Sigmoid colon (tissue), 7 donors: ENCODE results near the gene ESYT2. TPM values are rescaled to one million over a fixed set of nuclear protein-coding genes. Genes with fewer than 3 reads are reported as not detected.
A peak's percentile ranks its signal among the peaks of the same experiment; 100 is the strongest.

ENCODE experiments used
- DNase-seq: peaks from one replicate; pipeline ENCODE4 v3.0.0-alpha.2; 2019
- H3K27ac ChIP-seq, 4 donors: fragments of 200-600 bp; sonication (generic); one replicate each; pipeline ENCODE4 v1.5.1; 2016 to 2019; ENCODE audit warnings: mild to moderate bottlenecking in 1 of 4
- H3K27me3 ChIP-seq, 3 donors: fragments of 200-600 bp; sonication (generic); one replicate each; pipeline ENCODE4 v1.5.1; 2019; ENCODE audit warnings: mild to moderate bottlenecking in 1 of 3
- H3K36me3 ChIP-seq, 4 donors: fragments of 200-600 bp; sonication (generic); one replicate each; pipeline ENCODE4 v1.5.1; 2016 to 2019
- H3K4me1 ChIP-seq, 4 donors: fragments of 200-600 bp; sonication (generic); one replicate each; pipeline ENCODE4 v1.5.1; 2017 to 2019
- H3K4me3 ChIP-seq, 4 donors: fragments of 200-600 bp; sonication (generic); one replicate each; pipeline ENCODE4 v1.5.1; 2017 to 2019; ENCODE audit warnings: mild to moderate bottlenecking in 2 of 4, moderate library complexity in 1 of 4
- H3K9me3 ChIP-seq, 4 donors: fragments of 200-600 bp in 3 of 4; sonication (generic) in 3 of 4; one replicate each; pipeline versions ENCODE4 v1.5.1 to v1.6.1; 2013 to 2019
- EP300 ChIP-seq, 4 donors: sonication (generic); formaldehyde crosslinking; IDR thresholded peaks; one replicate each; pipeline ENCODE4 v1.6.1; 2017; ENCODE audit warnings: antibody characterized with exemption in 4 of 4
- POLR2A ChIP-seq, 2 donors: fragments of 450-650 bp; IDR thresholded peaks; one replicate each; pipeline ENCODE4 v1.6.1; 2016; ENCODE audit warnings: antibody characterized with exemption in 2 of 2, mild to moderate bottlenecking in 2 of 2, moderate library complexity in 2 of 2
- POLR2AphosphoS5 ChIP-seq, 4 donors: sonication (generic); formaldehyde crosslinking; IDR thresholded peaks; one replicate each; pipeline ENCODE4 v1.6.1; 2017; ENCODE audit warnings: antibody characterized with exemption in 4 of 4
- WGBS, 2 donors: extraction: QIAGEN DNeasy Blood & Tissue Kit; methylation state at CpG; one replicate each; pipeline ENCODE4 v1.1.7; 2013; 5-methylcytosine and 5-hydroxymethylcytosine counted together
- intact Hi-C: fragments of 100-400 bp; cut with DNase I; formaldehyde crosslinking; loops from one replicate; pipeline ENCODE4 v1.15.1; 2023
- polyA plus RNA-seq, 3 donors: library from polyadenylated mRNA; stranded (reverse); fragments of 200-250 nt; gene quantifications; one replicate each; pipeline ENCODE4 v1.2.3, GENCODE V29; 2013
- total RNA-seq, 4 donors: library from RNA; depleted of rRNA; stranded (reverse); fragments of >200 nt; gene quantifications; one replicate each; pipeline ENCODE4 v1.1.0, GENCODE V29; 2016
- TF ChIP-seq, protein P1 (sequence below), 4 experiments: fragments of 450-650 bp in 3 of 4; fragments of 200-600 bp in 1 of 4; IDR thresholded peaks; one replicate each; pipeline ENCODE4 v1.5.1; 2016 to 2019; ENCODE audit warnings: antibody characterized with exemption in 4 of 4, mild to moderate bottlenecking in 3 of 4, moderate library complexity in 2 of 4
- donor health status: healthy with polysubstance abuse.
- donor health status: Bipolar disorder and iron deficiency.
- donor health status: healthy.

The ESYT2 gene
- total and polyA plus RNA-seq, 7 donors: 6.9 to 127 (median 105) TPM

- Histone ChIP-seq H3K27ac (no peak overlapping the region), H3K27me3 (no peaks in the 10 kb centered on the region), H3K9me3 (no peaks in the 10 kb centered on the region), H3K36me3 (peaks cover 15 to 89% (median 41%) of the 10 kb centered on the region in 4 donors), H3K4me1 (no peaks in the 10 kb centered on the region), H3K4me3 (no peak overlapping the region)
- intact Hi-C loops: no loop called here
- DNase-seq: no peak
- TF ChIP-seq EP300 (IDR thresholded peaks at IDR 0.05) (no peak), POLR2A (IDR thresholded peaks at IDR 0.05) (no peak), POLR2AphosphoS5 (IDR thresholded peaks at IDR 0.05) (no peak)
- TF ChIP-seq, protein P1, sequence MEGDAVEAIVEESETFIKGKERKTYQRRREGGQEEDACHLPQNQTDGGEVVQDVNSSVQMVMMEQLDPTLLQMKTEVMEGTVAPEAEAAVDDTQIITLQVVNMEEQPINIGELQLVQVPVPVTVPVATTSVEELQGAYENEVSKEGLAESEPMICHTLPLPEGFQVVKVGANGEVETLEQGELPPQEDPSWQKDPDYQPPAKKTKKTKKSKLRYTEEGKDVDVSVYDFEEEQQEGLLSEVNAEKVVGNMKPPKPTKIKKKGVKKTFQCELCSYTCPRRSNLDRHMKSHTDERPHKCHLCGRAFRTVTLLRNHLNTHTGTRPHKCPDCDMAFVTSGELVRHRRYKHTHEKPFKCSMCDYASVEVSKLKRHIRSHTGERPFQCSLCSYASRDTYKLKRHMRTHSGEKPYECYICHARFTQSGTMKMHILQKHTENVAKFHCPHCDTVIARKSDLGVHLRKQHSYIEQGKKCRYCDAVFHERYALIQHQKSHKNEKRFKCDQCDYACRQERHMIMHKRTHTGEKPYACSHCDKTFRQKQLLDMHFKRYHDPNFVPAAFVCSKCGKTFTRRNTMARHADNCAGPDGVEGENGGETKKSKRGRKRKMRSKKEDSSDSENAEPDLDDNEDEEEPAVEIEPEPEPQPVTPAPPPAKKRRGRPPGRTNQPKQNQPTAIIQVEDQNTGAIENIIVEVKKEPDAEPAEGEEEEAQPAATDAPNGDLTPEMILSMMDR (IDR thresholded peaks at IDR 0.05): no peak
- WGBS, 2 donors: 21 to 71% methylated on average over 13 to 14 of the region's 14 CpGs
Measured at GRCh38 chr7:158763454-158764033, 65.8 kb downstream of the ESYT2 start.

DNA sequence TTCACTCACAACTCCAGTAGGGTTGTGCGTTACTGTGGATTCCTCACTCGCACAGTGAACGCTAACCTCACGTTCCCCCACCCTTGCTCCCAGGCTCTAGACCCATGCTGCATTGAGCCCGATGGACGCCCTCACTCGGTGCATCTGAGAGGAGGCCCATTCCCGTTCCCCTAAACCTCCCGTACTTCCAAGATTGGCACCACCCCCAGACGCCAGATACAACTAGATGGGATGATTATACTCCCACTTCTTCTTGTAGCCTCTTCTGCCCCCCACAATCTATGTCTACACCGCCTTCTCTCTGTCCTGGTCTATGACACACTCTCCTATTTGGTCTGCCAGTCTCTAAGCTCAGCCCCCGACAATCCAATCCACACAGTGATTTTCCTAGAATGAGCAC, 67.4 kb downstream of the ESYT2 start:
- peak overlapping the region in 1 of 4 donors; percentile 8 for H3K27ac ChIP-seq
- H3K4me1 ChIP-seq: no peaks in the 10 kb centered on the region
- intact Hi-C loops: no loop called here
- H3K36me3 ChIP-seq: peaks cover 15 to 96% (median 39%) of the 10 kb centered on the region in 4 donors
- no peak overlapping the region for H3K4me3 ChIP-seq
- WGBS, 2 donors: 97 to 98% methylated on average over 12 of the region's 12 CpGs
- TF ChIP-seq, protein P1 (IDR thresholded peaks at IDR 0.05): no peak
- no peak for TF ChIP-seq EP300 (IDR thresholded peaks at IDR 0.05)
- TF ChIP-seq POLR2A (IDR thresholded peaks at IDR 0.05): no peak
- no peak for TF ChIP-seq POLR2AphosphoS5 (IDR thresholded peaks at IDR 0.05)
- DNase-seq: no peak
- no peaks in the 10 kb centered on the region for H3K9me3 ChIP-seq
- H3K27me3 ChIP-seq: no peaks in the 10 kb centered on the region

DNA sequence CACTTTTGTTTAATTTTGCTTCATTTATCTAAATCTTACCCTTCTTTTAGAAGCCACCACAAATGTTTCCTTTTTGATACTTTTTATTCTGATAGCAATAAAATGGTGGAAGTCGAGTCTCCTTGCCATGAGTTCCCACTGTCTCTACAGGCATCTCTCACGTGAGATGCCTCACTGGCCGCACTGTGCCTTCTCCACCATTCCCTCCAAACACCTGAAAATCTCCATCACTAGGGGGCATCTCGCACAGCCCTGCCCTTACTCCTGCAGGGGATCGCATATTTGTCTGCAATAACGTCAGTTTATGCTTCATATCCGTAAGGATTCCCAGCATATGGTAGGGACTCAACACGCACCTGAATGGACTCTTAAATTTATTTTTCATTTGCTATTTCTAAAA, 68.4 kb downstream of the ESYT2 start:
- TF ChIP-seq EP300 (IDR thresholded peaks at IDR 0.05): no peak
- TF ChIP-seq, protein P1 (IDR thresholded peaks at IDR 0.05): no peak
- no peak for TF ChIP-seq POLR2AphosphoS5 (IDR thresholded peaks at IDR 0.05)
- no peak for TF ChIP-seq POLR2A (IDR thresholded peaks at IDR 0.05)
- 78 to 84% methylated on average over 8 of the region's 8 CpGs for WGBS, 2 donors
- Histone ChIP-seq H3K27ac (no peak overlapping the region), H3K9me3 (no peaks in the 10 kb centered on the region), H3K4me3 (no peak overlapping the region), H3K4me1 (no peaks in the 10 kb centered on the region), H3K36me3 (peaks cover 15 to 95% (median 34%) of the 10 kb centered on the region in 4 donors), H3K27me3 (no peaks in the 10 kb centered on the region)
- DNase-seq: no peak
- intact Hi-C loops: no loop called here

- intact Hi-C loops: no loop called here
- TF ChIP-seq POLR2AphosphoS5 (IDR thresholded peaks at IDR 0.05) (no peak), POLR2A (IDR thresholded peaks at IDR 0.05) (no peak), EP300 (IDR thresholded peaks at IDR 0.05) (no peak)
- TF ChIP-seq, protein P1 (IDR thresholded peaks at IDR 0.05): no peak
- Histone ChIP-seq H3K27ac (no peak overlapping the region), H3K9me3 (no peaks in the 10 kb centered on the region), H3K4me3 (no peak overlapping the region), H3K36me3 (peaks cover 15 to 95% (median 36%) of the 10 kb centered on the region in 4 donors), H3K27me3 (no peaks in the 10 kb centered on the region), H3K4me1 (no peaks in the 10 kb centered on the region)
- no peak for DNase-seq
- 86 to 94% methylated on average over 3 of the region's 3 CpGs for WGBS, 2 donors
Measured at GRCh38 chr7:158760445-158760764, 68.9 kb downstream of the ESYT2 start.
